GM19438 (cell line): ENCODE results near the gene SETD3.

Source experiments
- ATAC-seq: cut with Tn5 transposase; IDR thresholded peaks from one replicate; pipeline ENCODE4 v1.9.1; 2021; ENCODE audit warnings: low read depth; ENCODE audit not compliant: unreplicated experiment

Gene SETD3

GRCh38 chr14:99426813-99427346 lies 53.8 kb downstream of the SETD3 start:
- no peak for ATAC-seq

GRCh38 chr14:99426265-99426664 lies 54.4 kb downstream of the SETD3 start:
- no peak for ATAC-seq

- no peak for ATAC-seq
Measured at GRCh38 chr14:99425272-99425681, 55.4 kb downstream of the SETD3 start.

- ATAC-seq, result no peak
Measured at GRCh38 chr14:99424306-99424877, 56.3 kb downstream of the SETD3 start.

- ATAC-seq, result no peak
Measured at GRCh38 chr14:99423434-99423833, 57.2 kb downstream of the SETD3 start.

GRCh38 chr14:99422228-99423010 lies 58.2 kb downstream of the SETD3 start:
- ATAC-seq, result no peak

- no peak for ATAC-seq
Measured at GRCh38 chr14:99420711-99421110, 59.9 kb downstream of the SETD3 start.

GRCh38 chr14:99419905-99420304 lies 60.8 kb downstream of the SETD3 start:
- ATAC-seq, result no peak

- ATAC-seq, result no peak
Measured at GRCh38 chr14:99418242-99418641, 62.4 kb downstream of the SETD3 start.

GRCh38 chr14:99416909-99417308 lies 63.8 kb downstream of the SETD3 start:
- no peak for ATAC-seq

GRCh38 chr14:99415496-99416281 lies 65.0 kb downstream of the SETD3 start:
- ATAC-seq, result peak; percentile 86

GRCh38 chr14:99413911-99414310 lies 66.7 kb downstream of the SETD3 start:
- no peak for ATAC-seq

- no peak for ATAC-seq
Measured at GRCh38 chr14:99413172-99413571, 67.5 kb downstream of the SETD3 start.

GRCh38 chr14:99412117-99413061 lies 68.3 kb downstream of the SETD3 start:
- ATAC-seq, result no peak

GRCh38 chr14:99410019-99410418 lies 70.6 kb downstream of the SETD3 start:
- ATAC-seq, result no peak

GRCh38 chr14:99408971-99409289 lies 71.7 kb downstream of the SETD3 start:
- ATAC-seq, result no peak

- no peak for ATAC-seq
Measured at GRCh38 chr14:99408286-99408970, 72.2 kb downstream of the SETD3 start.

- ATAC-seq, result no peak
Measured at GRCh38 chr14:99407416-99407815, 73.2 kb downstream of the SETD3 start.

GRCh38 chr14:99402950-99403349 lies 77.7 kb downstream of the SETD3 start:
- no peak for ATAC-seq

GRCh38 chr14:99402285-99402648 lies 78.4 kb downstream of the SETD3 start:
- ATAC-seq, result no peak
